Measurements from ENCODE around the gene RAB22A.

The RAB22A gene

GRCh38 chr20:58416057-58416456 lies 106.5 kb downstream of the RAB22A start:
- H3K4me1 ChIP-seq (ENCODE audit: insufficient read depth, poor library complexity, severe bottlenecking): peaks cover 16% of the 10 kb centered on the region
- DNase-seq (ENCODE audit: low spot score): no peak

GRCh38 chr20:58416835-58417234 lies 107.3 kb downstream of the RAB22A start:
- H3K4me1 ChIP-seq (ENCODE audit: insufficient read depth, poor library complexity, severe bottlenecking): peaks cover 16% of the 10 kb centered on the region
- H3K4me3 ChIP-seq (ENCODE audit: severe bottlenecking): no peak overlapping the region
- no peak overlapping the region for H3K27ac ChIP-seq (ENCODE audit: poor library complexity, severe bottlenecking)
- no peaks in the 10 kb centered on the region for H3K27me3 ChIP-seq (ENCODE audit: insufficient read depth, poor library complexity, severe bottlenecking)
- DNase-seq (ENCODE audit: low spot score) (no peak), ATAC-seq (ENCODE audit: low read depth) (no peak)
- no peaks in the 10 kb centered on the region for H3K9me3 ChIP-seq (ENCODE audit: severe bottlenecking)
- peaks cover 74% of the 10 kb centered on the region for H3K36me3 ChIP-seq (ENCODE audit: low read depth)
- no peak for TF ChIP-seq CTCF (IDR thresholded peaks at IDR 0.05; ENCODE audit: poor library complexity, severe bottlenecking)

More at GRCh38 chr20:58416057-58416456, 106.5 kb downstream of the RAB22A start:
- TF ChIP-seq CTCF (IDR thresholded peaks at IDR 0.05; ENCODE audit: poor library complexity, severe bottlenecking): no peak
- Histone ChIP-seq H3K9me3 (ENCODE audit: severe bottlenecking) (no peaks in the 10 kb centered on the region), H3K36me3 (ENCODE audit: low read depth) (peaks cover 71% of the 10 kb centered on the region), H3K4me3 (ENCODE audit: severe bottlenecking) (no peak overlapping the region), H3K27me3 (ENCODE audit: insufficient read depth, poor library complexity, severe bottlenecking) (no peaks in the 10 kb centered on the region), H3K27ac (ENCODE audit: poor library complexity, severe bottlenecking) (no peak overlapping the region)
- ATAC-seq (ENCODE audit: low read depth): no peak

Measured in RWPE2 (cell line).